ENCODE results near the gene PTPRE. TPM values are rescaled to one million over a fixed set of nuclear protein-coding genes. Genes with fewer than 3 reads are reported as not detected.

PTPRE gene
- total and polyA plus RNA-seq, 10 of the 15 experiments (the other 5 are each of a cell fraction or from before 2014, with no cell fraction given), result 2.9 to 7.6 (median 5.8) TPM

DNA sequence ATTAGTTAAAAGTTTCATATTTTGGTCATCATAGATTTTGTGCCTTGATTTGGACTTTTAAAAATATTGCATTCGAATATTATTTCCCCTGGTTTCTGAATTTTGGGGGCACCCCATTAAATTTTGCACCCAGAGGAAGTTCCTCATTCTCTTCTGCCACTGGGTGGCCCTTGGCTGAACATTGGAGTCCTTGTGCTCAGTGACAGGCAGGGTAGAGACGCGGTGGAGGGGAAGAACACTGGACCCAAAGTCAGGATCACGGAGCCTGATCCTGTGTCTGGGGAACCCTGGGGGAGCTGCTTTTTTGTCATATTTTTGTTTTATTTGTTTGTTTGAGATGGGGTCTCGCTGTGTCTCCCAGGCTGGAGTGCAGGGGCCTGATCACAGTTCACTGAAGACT lies 144.6 kb downstream of the PTPRE start:
- TF ChIP-seq SP1 (IDR thresholded peaks at IDR 0.05; ENCODE audit: low read depth, low read length) (no peak), RUNX3 (IDR thresholded peaks at IDR 0.05; ENCODE audit: low read length) (no peak), PAX5 (IDR thresholded peaks at IDR 0.05; ENCODE audit: borderline replicate concordance, low read depth, low read length) (no peak), PML (IDR thresholded peaks at IDR 0.05; ENCODE audit: low read length) (no peak), NR2C2 (IDR thresholded peaks at IDR 0.05; ENCODE audit: borderline replicate concordance, control insufficient read depth, insufficient read length, low read depth) (no peak), MAX (IDR thresholded peaks at IDR 0.05; ENCODE audit: low read depth, low read length) (no peak), USF2 (IDR thresholded peaks at IDR 0.05; ENCODE audit: borderline replicate concordance, low read depth, low read length) (no peak), TCF7 (IDR thresholded peaks at IDR 0.05; ENCODE audit: borderline replicate concordance) (no peak), HCFC1 (IDR thresholded peaks at IDR 0.05; ENCODE audit: low read length) (no peak), RAD21 (IDR thresholded peaks at IDR 0.05; ENCODE audit: insufficient read depth, low read depth, low read length) (no peak)
- TF ChIP-seq, protein P1, sequence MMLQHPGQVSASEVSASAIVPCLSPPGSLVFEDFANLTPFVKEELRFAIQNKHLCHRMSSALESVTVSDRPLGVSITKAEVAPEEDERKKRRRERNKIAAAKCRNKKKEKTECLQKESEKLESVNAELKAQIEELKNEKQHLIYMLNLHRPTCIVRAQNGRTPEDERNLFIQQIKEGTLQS (IDR thresholded peaks at IDR 0.05; ENCODE audit: borderline replicate concordance, extremely low read depth, low read depth, low read length), result no peak
- Histone ChIP-seq H4K20me1 (ENCODE audit: control insufficient read depth, insufficient read depth) (no peaks in the 10 kb centered on the region), H3K9me3 (replicated peaks; ENCODE audit: control insufficient read depth, insufficient read depth, low read length) (no peaks in the 10 kb centered on the region), H3K4me3 (no peak overlapping the region), H3K4me1 (ENCODE audit: control insufficient read depth, insufficient read depth, low read length) (peaks cover 23% of the 10 kb centered on the region), H3K9ac (ENCODE audit: control insufficient read depth, insufficient read depth, low read length) (no peak overlapping the region), H3K79me2 (ENCODE audit: control insufficient read depth, insufficient read depth, low read length) (peaks cover 7% of the 10 kb centered on the region), H3K27ac (ENCODE audit: control insufficient read depth, insufficient read depth) (no peak overlapping the region), H2AFZ (ENCODE audit: control insufficient read depth, low read depth, low read length) (no peak overlapping the region), H3K27me3 (replicated peaks in 1 of 2; ENCODE audit: control insufficient read depth in 2 of 2, insufficient read depth in 2 of 2, low read length in 1 of 2) (no peaks in the 10 kb centered on the region), H3K4me2 (ENCODE audit: control insufficient read depth, insufficient read depth) (no peak overlapping the region), H3K36me3 (ENCODE audit: control insufficient read depth in 2 of 2, insufficient read depth in 2 of 2, low read length in 1 of 2) (peaks cover 2 to 11% of the 10 kb centered on the region in 2 experiments)
- ChIA-PET CTCF (interaction anchor here (2.0 to 3.1 kb wide), 3 partner anchors 11 to 18 kb away, joined by 7 to 17 read pairs (median 11); no protein-coding TSS in a partner anchor), SMC1A (ENCODE audit: uncharacterized antibody, unreplicated experiment) (interaction anchor here (0.9 to 8.7 kb wide), 3 partner anchors 12 to 17 kb away, joined by 3 to 116 read pairs (median 4); no protein-coding TSS in a partner anchor), POLR2A (interaction anchor here (6.4 kb wide), 1 partner anchor 9 kb away, joined by 117 read pairs; no protein-coding TSS in a partner anchor), RAD21 (ENCODE audit: unreplicated experiment) (interaction anchor here (0.7 to 1.7 kb wide), 3 partner anchors 11 to 16 kb away, joined by 3 to 8 read pairs (median 7); no protein-coding TSS in a partner anchor)
- intact Hi-C loops (cut with micrococcal nuclease; ENCODE audit: unreplicated experiment), result no loop called here
- ATAC-seq, result no peak
- FAIRE-seq, result no peak
- no TSS peak for BruUV-seq (replicated peaks)
- in situ Hi-C loops (cut with MboI), result no loop called here
- 95% methylated on average over 5 of the region's 5 CpGs for WGBS (ENCODE audit: insufficient coverage, insufficient replicate concordance, low lambda C conversion rate, missing lambda C conversion rate)
- no peak for DNase-seq (ENCODE audit: low read depth, low spot score)
